Globus pallidus (tissue), 1 donor: ENCODE data around the gene SUSD6.
"Not testable (repeated sequence)": the region's sequence is repeated elsewhere in the genome, so short reads cannot be mapped to it uniquely, and the experiment has no call there.

Experiments
- DNase-seq: peaks from one replicate; pipeline ENCODE4 v3.0.0-alpha.2; 2015; ENCODE audit warnings: low spot score

Gene SUSD6

DNA sequence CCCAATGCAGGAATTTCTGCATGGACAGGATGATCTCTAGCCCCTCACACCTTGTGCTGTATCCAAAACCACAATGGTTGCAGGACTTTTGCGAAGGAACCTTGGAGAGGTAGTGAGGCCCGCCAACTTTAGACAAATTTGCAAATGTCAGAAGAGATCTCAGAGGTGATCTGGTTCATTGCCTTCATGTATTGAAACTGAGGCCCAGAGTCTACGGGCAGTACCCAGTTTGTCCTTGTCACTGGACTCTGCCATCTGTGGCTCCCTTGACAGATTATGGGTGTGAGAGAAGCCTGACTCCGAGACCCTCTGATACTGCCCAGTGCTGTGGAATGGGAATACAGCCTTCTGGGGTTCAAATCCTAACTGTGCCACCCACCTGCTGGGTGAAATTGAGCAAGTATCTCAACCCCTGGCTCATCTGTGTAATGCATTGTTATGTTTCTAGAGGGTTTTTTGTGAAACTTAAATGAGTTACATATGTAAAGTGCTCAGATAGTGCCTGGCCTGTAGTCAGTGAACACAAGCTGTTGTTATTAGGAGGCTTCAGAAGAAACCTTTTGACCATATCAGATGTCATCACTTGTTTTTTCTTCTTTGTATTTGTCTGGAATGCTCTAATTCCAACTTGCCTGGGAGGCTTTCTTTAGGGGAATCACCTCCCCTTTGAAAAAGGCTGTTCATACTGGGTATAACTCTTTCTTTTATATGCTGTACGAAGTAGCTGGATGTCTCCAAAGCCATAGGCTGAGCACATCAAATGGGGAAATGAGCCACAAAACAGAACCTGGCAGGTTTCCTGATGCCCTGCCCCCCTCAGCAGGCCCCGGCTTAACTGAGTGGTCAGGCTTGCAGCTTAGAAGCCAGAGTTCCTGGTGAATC is 84.2 kb downstream of the SUSD6 start:
- DNase-seq, result no peak

DNA sequence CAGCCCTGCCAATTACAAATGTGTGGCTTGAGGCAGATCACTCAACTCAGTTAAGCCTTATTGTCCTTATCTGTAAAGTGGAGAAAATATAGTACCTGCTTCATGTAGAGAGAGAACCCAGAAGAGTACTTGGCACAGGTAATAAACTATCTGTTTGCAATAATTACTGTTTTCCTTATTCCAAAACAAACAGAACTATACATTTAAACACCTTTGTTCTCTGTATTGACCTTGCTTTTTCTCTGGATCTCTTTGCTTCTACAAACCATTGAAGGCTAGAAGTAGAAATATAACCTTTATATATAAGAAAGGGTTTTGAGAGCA is 84.8 kb downstream of the SUSD6 start:
- no peak for DNase-seq

- DNase-seq, result no peak
Measured at GRCh38 chr14:69696633-69697557, 85.5 kb downstream of the SUSD6 start.

DNA sequence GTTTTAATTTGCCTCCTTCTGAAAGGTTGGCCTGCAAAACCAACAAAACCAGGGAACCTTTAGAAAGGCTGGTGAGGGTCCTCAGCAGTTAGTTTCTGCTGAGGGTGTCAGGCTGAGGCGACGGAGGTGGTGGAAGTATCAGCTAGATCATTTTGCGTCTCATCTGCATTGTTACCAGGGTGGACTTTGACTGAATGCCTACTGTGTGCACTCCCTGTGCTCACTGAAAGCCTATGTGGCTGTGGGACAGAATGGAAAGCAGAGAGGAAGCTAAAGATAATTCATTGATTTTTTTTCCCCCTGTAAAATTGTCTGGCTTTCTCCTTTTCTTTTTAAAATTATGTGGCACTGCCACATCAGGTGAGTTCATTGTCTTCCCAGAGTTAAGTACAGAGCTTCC is 87.2 kb downstream of the SUSD6 start:
- no peak for DNase-seq

GRCh38 chr14:69699243-69699642 is 87.8 kb downstream of the SUSD6 start:
- DNase-seq, result not testable (repeated sequence)

DNA sequence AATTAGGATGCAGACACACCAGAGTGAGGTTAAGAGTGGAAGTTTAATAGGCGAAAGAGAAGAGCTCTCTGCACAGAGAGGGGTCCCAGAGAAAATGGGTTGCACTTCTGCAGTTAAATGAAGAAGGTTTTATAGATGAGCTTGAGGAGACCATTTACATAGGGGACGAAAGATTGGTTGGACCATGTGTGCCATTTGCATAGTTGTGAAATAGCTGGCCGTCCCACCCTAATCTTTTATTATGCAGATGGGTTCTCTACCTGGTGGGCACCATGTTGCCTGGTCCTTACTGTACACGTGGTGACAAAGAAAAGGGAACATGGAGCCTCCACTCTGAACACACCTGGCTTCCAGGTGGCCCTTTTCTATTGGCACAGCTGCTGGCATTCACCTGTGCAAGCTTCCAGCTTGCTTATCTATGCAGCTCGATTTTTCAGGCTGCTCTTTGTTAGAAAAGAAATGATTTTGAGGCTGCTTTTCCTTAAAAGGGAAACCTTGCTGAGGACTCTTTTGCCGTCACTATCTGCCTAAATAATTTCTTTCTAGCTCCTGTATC is 88.4 kb downstream of the SUSD6 start:
- no peak for DNase-seq

DNA sequence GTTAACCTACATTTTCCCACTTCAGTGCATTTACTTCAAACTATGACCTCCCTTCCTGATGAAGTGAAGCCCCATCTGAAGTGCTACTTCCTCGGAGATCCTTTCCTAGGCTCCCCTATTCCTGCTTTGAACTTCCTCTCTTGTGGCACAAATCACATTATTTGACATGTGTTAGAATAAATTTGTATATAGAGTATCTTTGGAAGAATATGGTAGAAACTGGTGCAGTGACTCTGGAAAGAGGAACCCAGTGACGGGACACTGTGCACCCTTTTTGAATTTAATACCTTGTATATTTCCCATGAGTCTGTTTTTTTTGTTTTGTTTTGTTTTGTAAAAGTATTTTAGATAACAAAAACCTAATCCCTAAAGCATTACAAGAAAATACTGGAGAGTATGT is 89.2 kb downstream of the SUSD6 start:
- no peak for DNase-seq

DNA sequence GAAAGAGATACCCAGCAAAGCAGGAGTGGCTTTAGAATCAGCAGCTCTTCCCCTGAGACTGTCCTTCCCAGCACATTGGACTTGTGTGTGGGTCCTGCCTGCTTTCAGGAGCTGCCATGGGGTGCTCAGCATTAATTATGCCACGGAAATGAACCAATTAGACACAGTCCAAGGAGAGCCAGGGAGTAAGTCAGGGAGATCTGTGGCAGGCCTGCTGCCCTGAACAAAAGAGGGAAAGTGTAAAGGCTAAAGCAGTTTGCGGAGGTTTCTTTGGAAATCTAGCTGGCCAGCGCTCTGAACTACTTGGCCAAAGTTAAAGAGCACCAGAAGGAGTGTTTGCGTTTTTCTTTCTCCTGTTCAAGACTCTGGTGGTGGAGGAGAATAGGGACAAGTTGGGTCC is 89.9 kb downstream of the SUSD6 start:
- no peak for DNase-seq

DNA sequence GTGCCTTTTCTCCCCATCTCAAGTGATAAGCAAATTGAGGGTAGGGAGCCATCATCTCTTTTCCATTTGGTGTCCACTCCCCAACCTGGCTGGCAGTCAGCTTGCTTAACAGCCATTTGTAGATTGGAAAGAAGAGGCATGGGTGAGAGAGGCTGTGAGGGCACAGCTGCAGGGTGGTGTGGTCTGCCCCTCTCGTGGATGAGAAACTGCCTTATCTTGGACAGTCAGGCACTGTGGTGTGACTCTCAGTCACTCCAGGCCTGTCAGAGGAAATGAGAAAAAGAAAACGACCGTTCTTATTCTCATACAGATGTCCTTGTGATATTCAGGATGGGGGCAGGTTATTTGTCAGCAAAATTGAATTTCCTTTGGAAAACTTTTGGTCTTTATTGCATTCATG is 90.5 kb downstream of the SUSD6 start:
- no peak for DNase-seq

GRCh38 chr14:69703047-69704039 is 91.9 kb downstream of the SUSD6 start:
- DNase-seq, result no peak

DNA sequence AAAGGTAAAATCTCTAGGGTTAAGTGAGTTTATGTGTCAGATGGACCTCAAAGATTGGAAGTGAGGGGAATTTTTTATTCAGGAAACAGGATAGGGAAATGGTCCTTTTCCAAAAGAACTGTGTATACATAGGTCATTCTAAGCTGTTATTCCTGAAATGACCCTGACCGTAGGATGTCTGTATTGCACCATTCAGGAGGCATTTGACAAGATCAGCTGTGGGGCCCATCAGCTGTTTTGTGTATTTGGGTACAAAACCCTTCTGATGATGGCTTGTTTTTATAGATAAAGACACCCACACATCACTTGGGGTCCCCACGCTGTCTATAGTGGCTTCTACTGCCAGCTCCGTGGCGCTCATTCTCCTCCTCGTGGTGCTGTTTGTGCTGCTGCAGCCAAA is 92.9 kb downstream of the SUSD6 start:
- DNase-seq, result no peak

GRCh38 chr14:69705706-69706105 is 94.3 kb downstream of the SUSD6 start:
- no peak for DNase-seq

GRCh38 chr14:69708049-69708448 is 96.7 kb downstream of the SUSD6 start:
- no peak for DNase-seq

DNA sequence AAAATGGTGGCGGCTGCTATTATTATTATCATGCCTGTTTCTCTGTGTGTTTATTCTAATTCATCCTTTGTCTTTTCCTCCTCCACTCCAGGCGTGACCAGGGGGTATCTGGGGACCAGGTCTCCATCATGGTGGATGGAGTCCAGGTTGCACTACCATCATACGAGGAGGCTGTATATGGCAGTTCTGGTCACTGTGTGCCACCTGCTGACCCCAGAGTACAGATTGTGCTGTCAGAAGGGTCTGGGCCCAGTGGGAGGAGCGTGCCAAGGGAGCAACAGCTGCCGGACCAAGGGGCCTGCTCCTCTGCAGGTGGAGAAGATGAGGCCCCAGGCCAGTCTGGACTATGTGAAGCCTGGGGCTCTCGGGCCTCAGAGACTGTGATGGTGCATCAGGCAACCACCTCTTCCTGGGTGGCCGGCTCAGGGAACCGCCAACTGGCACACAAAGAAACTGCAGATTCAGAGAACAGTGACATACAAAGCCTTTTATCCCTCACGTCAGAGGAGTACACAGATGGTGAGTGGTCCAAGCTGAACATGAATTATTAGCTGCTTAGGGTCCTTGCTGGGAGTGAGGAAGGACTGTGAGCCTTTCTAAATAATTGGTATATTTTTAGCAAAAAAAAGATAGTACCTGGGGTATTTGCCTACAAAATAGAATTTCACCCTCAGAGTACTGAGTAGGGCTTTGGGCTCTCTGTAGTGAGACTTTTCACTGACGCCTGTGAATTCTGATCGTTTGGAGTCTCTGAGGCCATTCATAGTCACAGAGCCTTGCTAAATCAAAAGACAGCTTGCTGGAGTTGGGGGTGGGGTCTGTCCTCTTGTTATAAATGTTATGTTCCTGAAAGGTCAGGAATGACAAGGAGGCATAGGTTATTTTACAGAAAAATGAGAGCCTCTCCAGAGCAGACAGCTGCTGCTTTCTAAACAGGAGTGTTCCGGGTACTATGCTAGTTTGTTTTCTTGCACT is 97.5 kb downstream of the SUSD6 start:
- DNase-seq, result no peak

- DNase-seq, result no peak
Measured at GRCh38 chr14:69710378-69710777, 99.0 kb downstream of the SUSD6 start.

DNA sequence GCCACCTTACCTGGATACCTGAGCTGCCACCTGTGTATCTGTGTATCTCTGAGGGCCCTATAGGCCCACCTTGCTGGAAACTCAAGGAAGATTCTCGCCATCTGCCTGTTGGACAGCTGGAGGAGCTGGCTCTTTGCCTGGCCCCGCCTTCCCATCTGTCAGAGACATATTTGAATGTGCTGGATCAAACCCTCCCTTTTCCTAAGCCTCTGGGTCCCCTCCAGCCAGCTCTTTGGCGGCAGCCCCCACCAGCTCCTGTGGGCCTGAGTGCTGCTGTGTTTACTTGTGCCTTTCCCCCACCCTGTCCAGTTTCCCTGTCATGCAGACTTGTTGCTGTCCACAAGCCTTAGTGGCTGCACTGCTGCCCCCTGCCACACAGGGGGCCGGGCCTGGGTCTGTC is 99.7 kb downstream of the SUSD6 start:
- DNase-seq, result no peak

DNA sequence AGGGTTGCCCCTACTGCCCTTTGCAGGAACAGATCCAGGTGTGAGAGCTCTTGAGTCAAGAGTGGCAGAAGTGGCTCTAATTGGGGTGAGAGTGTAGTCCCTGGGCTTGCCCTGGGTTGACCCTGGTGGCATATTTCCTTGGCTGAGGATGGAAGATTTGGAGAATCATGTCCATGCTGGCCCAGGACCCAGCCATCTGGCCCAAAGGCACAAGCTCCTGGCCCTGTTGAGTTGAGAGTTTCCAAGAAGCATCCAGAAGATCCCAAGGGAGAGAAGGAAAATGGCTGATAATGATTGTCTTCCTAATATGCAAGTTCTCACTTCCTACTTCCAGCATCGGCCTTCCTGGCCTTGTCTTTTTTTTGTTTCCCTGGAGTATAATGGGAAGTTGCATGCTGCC is 100.1 kb downstream of the SUSD6 start:
- DNase-seq, result no peak

DNA sequence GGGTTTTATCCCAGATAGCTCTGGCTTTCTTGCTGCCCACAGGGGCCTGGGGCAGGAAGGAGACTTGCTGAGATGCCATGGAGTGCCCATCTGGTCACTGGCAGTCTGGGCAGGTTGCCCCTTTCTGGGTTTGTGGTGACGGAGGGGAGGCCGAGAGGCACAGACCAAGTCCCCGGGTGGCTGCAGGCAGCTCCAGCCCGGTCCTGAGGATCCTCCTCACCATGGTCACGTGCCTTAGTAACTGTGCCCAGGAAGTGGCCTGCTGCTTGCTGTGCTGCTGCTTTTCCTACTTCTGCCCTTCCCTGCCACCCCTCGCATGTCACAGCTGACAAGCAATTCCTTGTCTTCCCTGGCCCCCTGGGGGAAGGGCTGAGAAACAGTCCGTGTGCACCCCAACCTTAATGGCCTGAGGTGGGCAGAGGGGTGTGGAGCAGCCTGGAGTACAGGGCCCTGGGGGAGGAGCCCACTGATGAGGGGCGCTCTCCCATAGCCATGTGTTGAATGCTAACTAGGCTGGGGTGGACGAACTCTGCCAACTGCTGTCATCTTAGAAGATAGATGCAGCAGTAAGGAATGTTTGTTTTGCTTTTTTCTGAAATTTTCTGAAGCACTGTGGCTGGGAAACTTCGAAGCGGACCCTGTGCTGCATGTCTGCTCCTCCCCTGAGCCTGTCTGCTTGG is 100.6 kb downstream of the SUSD6 start:
- DNase-seq, result no peak

GRCh38 chr14:69712599-69713088 is 101.2 kb downstream of the SUSD6 start:
- DNase-seq, result no peak
